ENCODE measurements around the gene ZCCHC17. TPM values are rescaled to one million over a fixed set of nuclear protein-coding genes. Genes with fewer than 3 reads are reported as not detected.

Gene ZCCHC17
- total RNA-seq, 2 experiments from 2014 or later: 20.8 to 21.2 TPM

GRCh38 chr1:31315902-31316301 lies 19.1 kb downstream of the ZCCHC17 start:
- Mint-ChIP-seq H3K27ac (no peak overlapping the region), H3K4me3 (no peak overlapping the region), H3K27me3 (ENCODE audit: low read depth) (no peaks in the 10 kb centered on the region), H3K9me3 (no peaks in the 10 kb centered on the region), H3K36me3 (ENCODE audit: low read depth) (peaks cover 25% of the 10 kb centered on the region), H3K4me1 (ENCODE audit: low read depth) (no peaks in the 10 kb centered on the region)
- intact Hi-C loops (cut with micrococcal nuclease): no loop called here
- no peak for DNase-seq
- CTCF ChIA-PET: no interaction called here

GRCh38 chr1:31318146-31318545 lies 21.3 kb downstream of the ZCCHC17 start:
- no peak for DNase-seq
- Mint-ChIP-seq H3K9me3 (no peaks in the 10 kb centered on the region), H3K27ac (no peak overlapping the region), H3K4me1 (ENCODE audit: low read depth) (no peaks in the 10 kb centered on the region), H3K4me3 (no peak overlapping the region), H3K27me3 (ENCODE audit: low read depth) (no peaks in the 10 kb centered on the region), H3K36me3 (ENCODE audit: low read depth) (peaks cover 22% of the 10 kb centered on the region)
- intact Hi-C loops (cut with micrococcal nuclease): no loop called here
- CTCF ChIA-PET: interaction anchor here (1.2 kb wide), 1 partner anchor 10 kb away, joined by 4 read pairs; no protein-coding TSS in a partner anchor

GRCh38 chr1:31324093-31324492 lies 27.3 kb downstream of the ZCCHC17 start:
- intact Hi-C loops (cut with micrococcal nuclease): no loop called here
- Mint-ChIP-seq H3K27me3 (ENCODE audit: low read depth) (no peaks in the 10 kb centered on the region), H3K4me1 (ENCODE audit: low read depth) (no peaks in the 10 kb centered on the region), H3K36me3 (ENCODE audit: low read depth) (peaks cover 7% of the 10 kb centered on the region), H3K9me3 (no peaks in the 10 kb centered on the region), H3K27ac (no peak overlapping the region), H3K4me3 (no peak overlapping the region)
- CTCF ChIA-PET: no interaction called here
- no peak for DNase-seq

GRCh38 chr1:31324992-31325391 lies 28.2 kb downstream of the ZCCHC17 start:
- Mint-ChIP-seq H3K9me3 (no peaks in the 10 kb centered on the region), H3K4me3 (no peak overlapping the region), H3K27me3 (ENCODE audit: low read depth) (no peaks in the 10 kb centered on the region), H3K4me1 (ENCODE audit: low read depth) (no peaks in the 10 kb centered on the region), H3K27ac (no peak overlapping the region), H3K36me3 (ENCODE audit: low read depth) (peaks cover 7% of the 10 kb centered on the region)
- CTCF ChIA-PET: no interaction called here
- intact Hi-C loops (cut with micrococcal nuclease): no loop called here
- no peak for DNase-seq

- Mint-ChIP-seq H3K36me3 (ENCODE audit: low read depth) (peaks cover 8% of the 10 kb centered on the region), H3K4me3 (no peak overlapping the region), H3K27me3 (ENCODE audit: low read depth) (no peaks in the 10 kb centered on the region), H3K27ac (no peak overlapping the region), H3K9me3 (no peaks in the 10 kb centered on the region), H3K4me1 (ENCODE audit: low read depth) (no peaks in the 10 kb centered on the region)
- intact Hi-C loops (cut with micrococcal nuclease): no loop called here
- DNase-seq: no peak
- CTCF ChIA-PET: interaction anchor here (0.6 kb wide), 1 partner anchor 289 kb away, joined by 3 read pairs; no protein-coding TSS in a partner anchor
Measured at GRCh38 chr1:31326461-31326860, 29.6 kb downstream of the ZCCHC17 start.

GRCh38 chr1:31327381-31327780 lies 30.5 kb downstream of the ZCCHC17 start:
- H3K27ac Mint-ChIP-seq: no peak overlapping the region
- no peaks in the 10 kb centered on the region for H3K9me3 Mint-ChIP-seq
- H3K27me3 Mint-ChIP-seq (ENCODE audit: low read depth): no peaks in the 10 kb centered on the region
- CTCF ChIA-PET: interaction anchor here (0.6 to 0.8 kb wide), 2 partner anchors 101 to 164 kb away, joined by 3 read pairs; no protein-coding TSS in a partner anchor
- intact Hi-C loops (cut with micrococcal nuclease): no loop called here
- DNase-seq: no peak
- H3K36me3 Mint-ChIP-seq (ENCODE audit: low read depth): peaks cover 7% of the 10 kb centered on the region
- no peaks in the 10 kb centered on the region for H3K4me1 Mint-ChIP-seq (ENCODE audit: low read depth)
- no peak overlapping the region for H3K4me3 Mint-ChIP-seq

- Mint-ChIP-seq H3K27me3 (ENCODE audit: low read depth) (no peaks in the 10 kb centered on the region), H3K4me1 (ENCODE audit: low read depth) (peaks cover 2% of the 10 kb centered on the region), H3K36me3 (ENCODE audit: low read depth) (peaks cover 10% of the 10 kb centered on the region), H3K9me3 (no peaks in the 10 kb centered on the region), H3K4me3 (no peak overlapping the region), H3K27ac (no peak overlapping the region)
- CTCF ChIA-PET: interaction anchor here (0.8 kb wide), 1 partner anchor 145 kb away, joined by 3 read pairs; no protein-coding TSS in a partner anchor
- DNase-seq: no peak
- intact Hi-C loops (cut with micrococcal nuclease): loop anchor here (2.0 kb wide), 1 partner anchor 172 kb away; no protein-coding TSS in a partner anchor
Measured at GRCh38 chr1:31335007-31335406, 38.2 kb downstream of the ZCCHC17 start.

GRCh38 chr1:31336687-31337467 lies 40.0 kb downstream of the ZCCHC17 start:
- CTCF ChIA-PET: no interaction called here
- Mint-ChIP-seq H3K4me1 (ENCODE audit: low read depth) (peaks cover 2% of the 10 kb centered on the region), H3K27ac (no peak overlapping the region), H3K27me3 (ENCODE audit: low read depth) (no peaks in the 10 kb centered on the region), H3K36me3 (ENCODE audit: low read depth) (peaks cover 9% of the 10 kb centered on the region), H3K4me3 (no peak overlapping the region), H3K9me3 (no peaks in the 10 kb centered on the region)
- DNase-seq: no peak
- intact Hi-C loops (cut with micrococcal nuclease): no loop called here

- peaks cover 5% of the 10 kb centered on the region for H3K36me3 Mint-ChIP-seq (ENCODE audit: low read depth)
- intact Hi-C loops (cut with micrococcal nuclease): no loop called here
Measured at GRCh38 chr1:31344503-31344902, 47.7 kb downstream of the ZCCHC17 start.

GRCh38 chr1:31345635-31346034 lies 48.8 kb downstream of the ZCCHC17 start:
- peaks cover 3% of the 10 kb centered on the region for H3K36me3 Mint-ChIP-seq (ENCODE audit: low read depth)
- H3K27me3 Mint-ChIP-seq (ENCODE audit: low read depth): no peaks in the 10 kb centered on the region
- no peaks in the 10 kb centered on the region for H3K9me3 Mint-ChIP-seq
- CTCF ChIA-PET: interaction anchor here (0.5 kb wide), 1 partner anchor 566 kb away, joined by 3 read pairs; no protein-coding TSS in a partner anchor
- DNase-seq: no peak
- intact Hi-C loops (cut with micrococcal nuclease): no loop called here
- H3K4me3 Mint-ChIP-seq: no peak overlapping the region
- no peak overlapping the region for H3K27ac Mint-ChIP-seq
- H3K4me1 Mint-ChIP-seq (ENCODE audit: low read depth): no peaks in the 10 kb centered on the region

More at GRCh38 chr1:31344503-31344902, 47.7 kb downstream of the ZCCHC17 start:
- Mint-ChIP-seq H3K9me3 (no peaks in the 10 kb centered on the region), H3K27ac (no peak overlapping the region), H3K4me1 (ENCODE audit: low read depth) (no peaks in the 10 kb centered on the region), H3K27me3 (ENCODE audit: low read depth) (no peaks in the 10 kb centered on the region), H3K4me3 (no peak overlapping the region)
- CTCF ChIA-PET: no interaction called here
- no peak for DNase-seq

GRCh38 chr1:31346785-31347184 lies 50.0 kb downstream of the ZCCHC17 start:
- H3K36me3 Mint-ChIP-seq (ENCODE audit: low read depth): peaks cover 7% of the 10 kb centered on the region
- no peaks in the 10 kb centered on the region for H3K27me3 Mint-ChIP-seq (ENCODE audit: low read depth)
- DNase-seq: no peak
- CTCF ChIA-PET: no interaction called here
- no peaks in the 10 kb centered on the region for H3K9me3 Mint-ChIP-seq
- no peak overlapping the region for H3K27ac Mint-ChIP-seq
- intact Hi-C loops (cut with micrococcal nuclease): no loop called here
- no peaks in the 10 kb centered on the region for H3K4me1 Mint-ChIP-seq (ENCODE audit: low read depth)
- H3K4me3 Mint-ChIP-seq: no peak overlapping the region

GRCh38 chr1:31348449-31348848 lies 51.6 kb downstream of the ZCCHC17 start:
- intact Hi-C loops (cut with micrococcal nuclease): no loop called here
- H3K4me1 Mint-ChIP-seq (ENCODE audit: low read depth): no peaks in the 10 kb centered on the region
- no peak overlapping the region for H3K27ac Mint-ChIP-seq
- peaks cover 14% of the 10 kb centered on the region for H3K36me3 Mint-ChIP-seq (ENCODE audit: low read depth)
- CTCF ChIA-PET: no interaction called here
- DNase-seq: no peak
- H3K9me3 Mint-ChIP-seq: no peaks in the 10 kb centered on the region
- H3K4me3 Mint-ChIP-seq: no peak overlapping the region
- no peaks in the 10 kb centered on the region for H3K27me3 Mint-ChIP-seq (ENCODE audit: low read depth)

- Mint-ChIP-seq H3K27me3 (ENCODE audit: low read depth) (no peaks in the 10 kb centered on the region), H3K4me1 (ENCODE audit: low read depth) (no peaks in the 10 kb centered on the region), H3K36me3 (ENCODE audit: low read depth) (peaks cover 20% of the 10 kb centered on the region), H3K9me3 (no peaks in the 10 kb centered on the region), H3K27ac (no peak overlapping the region), H3K4me3 (no peak overlapping the region)
- CTCF ChIA-PET: no interaction called here
- no peak for DNase-seq
- intact Hi-C loops (cut with micrococcal nuclease): no loop called here
Measured at GRCh38 chr1:31354283-31354682, 57.5 kb downstream of the ZCCHC17 start.
